Activated T-helper 9 cell treated with anti-CD3 and anti-CD28 coated beads, Interleukin-2, amount 50 U/mL, for 16 hours (primary cell): ENCODE measurements around the gene DAO.
"Not testable (repeated sequence)": the region's sequence is repeated elsewhere in the genome, so short reads cannot be mapped to it uniquely, and the experiment has no call there.

Source experiments
- DNase-seq: peaks from one replicate; pipeline ENCODE4 v3.0.0-alpha.2; 2020; ENCODE audit warnings: low read depth

Gene DAO

DNA sequence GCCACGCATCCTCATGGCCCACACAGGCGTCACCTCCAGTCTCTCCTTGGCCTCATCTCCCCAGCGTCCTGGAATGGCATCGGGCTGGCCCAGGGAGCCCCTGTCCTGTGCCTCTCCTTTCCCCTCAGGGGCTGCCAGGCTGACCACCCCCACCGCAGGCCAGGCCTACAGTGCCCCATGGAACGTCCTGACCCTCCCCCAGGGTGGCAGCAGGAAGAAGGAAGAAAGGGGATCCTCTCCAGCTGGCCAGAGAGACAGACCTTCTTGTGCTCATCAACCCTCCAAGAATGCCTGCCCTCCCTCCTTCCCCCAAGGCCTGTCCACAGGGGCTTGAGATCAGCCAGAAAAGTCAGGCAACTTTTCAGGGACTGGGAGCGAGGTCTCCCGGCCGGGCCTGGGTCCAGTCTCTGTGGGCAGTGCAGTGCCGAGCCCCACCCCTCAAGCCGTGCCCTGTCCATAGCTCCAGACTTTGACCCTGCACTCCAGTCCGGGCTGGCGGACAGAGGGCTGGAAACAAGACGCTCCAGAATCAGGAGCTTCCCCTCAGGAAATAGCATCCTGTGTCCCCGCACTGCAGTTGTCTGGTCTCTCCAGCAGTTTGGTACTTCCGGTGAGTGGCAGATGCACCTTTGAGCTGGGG is at the start of gene DAO:
TSS of gene DAO (plus strand) at position 478 of the 640 bp plus-strand sequence. CDS start 4,915 bp downstream, outside the sequence.
- no peak for DNase-seq

DNA sequence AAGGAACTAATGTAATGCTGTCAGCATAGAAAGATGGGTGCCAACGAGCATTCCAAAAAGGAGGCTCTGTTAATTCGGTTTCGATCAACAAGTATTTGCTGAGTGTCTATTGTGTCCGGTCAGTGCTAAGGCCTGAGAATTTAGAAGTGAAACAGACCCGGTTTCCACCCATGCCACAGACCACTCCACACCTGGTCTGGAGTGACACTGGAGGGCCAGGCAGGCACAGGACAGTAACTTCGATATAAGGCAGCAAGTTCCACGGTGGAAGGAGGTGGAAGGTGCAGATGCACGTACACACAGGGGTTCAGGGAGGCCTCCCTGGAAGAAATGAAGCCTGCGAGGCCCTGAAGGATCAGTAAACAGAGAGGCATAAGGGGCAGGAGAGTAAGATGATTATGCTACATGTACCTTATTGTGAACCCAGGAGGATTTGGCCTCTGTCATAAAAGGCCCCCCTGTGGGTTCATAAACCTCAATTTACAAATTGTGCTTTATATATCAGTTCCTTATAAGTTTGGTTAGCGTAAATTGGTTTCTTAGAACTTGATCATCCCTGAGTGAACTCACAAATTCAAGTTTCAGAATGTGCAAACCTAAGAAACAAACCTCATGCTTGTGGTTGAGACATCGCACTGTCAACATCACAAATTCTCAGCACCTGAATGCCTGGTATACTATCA is 48.4 kb upstream of the DAO start:
- no peak for DNase-seq

DNA sequence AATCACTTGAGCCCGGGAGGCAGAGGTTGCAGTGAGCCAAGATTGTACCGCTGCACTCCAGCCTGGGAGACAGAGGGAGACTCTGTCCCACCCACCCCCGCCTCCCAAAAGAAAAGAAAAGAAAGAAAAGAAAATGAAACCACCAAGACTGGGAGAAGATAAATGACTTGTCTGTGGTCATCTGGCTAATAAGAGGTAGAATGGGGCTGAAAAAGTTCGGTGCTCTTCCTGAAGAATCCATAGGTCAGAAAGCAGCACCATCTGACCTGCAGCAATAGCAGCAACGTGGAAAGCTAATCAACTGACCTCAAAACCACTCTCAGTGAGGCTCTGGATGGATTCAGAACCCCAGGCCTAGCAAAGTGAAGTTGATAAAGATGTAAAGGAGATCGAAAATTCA is 47.7 kb upstream of the DAO start:
- DNase-seq = no peak

DNA sequence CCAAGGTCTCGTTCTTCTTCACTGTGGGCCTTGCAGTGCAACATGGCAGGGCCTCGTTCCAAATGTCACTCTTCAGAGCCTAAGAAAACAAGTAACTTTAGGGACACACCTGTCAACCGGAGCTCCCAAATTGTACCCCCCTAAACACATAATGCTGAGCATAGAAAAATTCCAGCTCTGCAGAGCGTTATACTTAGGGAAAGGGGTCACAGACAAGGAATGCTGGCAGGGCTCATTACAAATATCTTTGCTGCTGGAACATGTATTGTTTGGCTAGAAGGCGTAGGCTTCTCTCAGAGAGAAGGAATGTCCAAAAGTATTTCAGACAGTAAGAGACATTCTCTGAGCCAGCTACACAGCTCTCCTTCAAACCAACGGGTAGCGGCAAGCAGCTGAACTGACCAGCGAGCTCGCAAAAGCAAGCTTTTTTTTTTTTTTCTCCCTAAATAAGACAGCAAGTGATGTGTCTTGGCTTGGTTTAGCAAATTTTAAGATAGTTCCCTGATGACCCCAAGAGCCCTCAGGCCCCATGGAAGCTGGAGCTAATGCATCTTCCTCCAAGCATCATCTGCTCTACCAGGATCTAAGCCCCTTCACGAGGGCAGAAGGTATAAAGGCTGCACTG is 47.0 kb upstream of the DAO start:
- DNase-seq = no peak

DNA sequence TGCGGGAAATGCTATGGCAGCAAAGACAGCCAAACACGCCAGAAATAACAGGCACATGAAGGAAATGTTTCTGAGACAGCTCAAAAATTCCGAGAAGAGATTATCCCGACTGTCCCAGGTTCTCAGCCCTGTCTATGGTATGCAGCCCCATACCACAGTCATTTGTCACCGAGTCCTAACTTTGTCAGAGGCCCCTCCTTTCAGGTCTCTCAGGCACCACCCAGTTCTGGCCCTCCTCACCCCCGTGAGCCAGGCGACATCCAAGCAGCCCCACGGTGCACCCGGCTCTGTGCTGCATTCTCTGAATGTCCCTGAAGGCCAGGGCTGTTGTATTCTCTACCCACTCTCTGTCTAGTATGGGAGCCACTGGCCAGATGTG is 46.5 kb upstream of the DAO start:
- DNase-seq = no peak

DNA sequence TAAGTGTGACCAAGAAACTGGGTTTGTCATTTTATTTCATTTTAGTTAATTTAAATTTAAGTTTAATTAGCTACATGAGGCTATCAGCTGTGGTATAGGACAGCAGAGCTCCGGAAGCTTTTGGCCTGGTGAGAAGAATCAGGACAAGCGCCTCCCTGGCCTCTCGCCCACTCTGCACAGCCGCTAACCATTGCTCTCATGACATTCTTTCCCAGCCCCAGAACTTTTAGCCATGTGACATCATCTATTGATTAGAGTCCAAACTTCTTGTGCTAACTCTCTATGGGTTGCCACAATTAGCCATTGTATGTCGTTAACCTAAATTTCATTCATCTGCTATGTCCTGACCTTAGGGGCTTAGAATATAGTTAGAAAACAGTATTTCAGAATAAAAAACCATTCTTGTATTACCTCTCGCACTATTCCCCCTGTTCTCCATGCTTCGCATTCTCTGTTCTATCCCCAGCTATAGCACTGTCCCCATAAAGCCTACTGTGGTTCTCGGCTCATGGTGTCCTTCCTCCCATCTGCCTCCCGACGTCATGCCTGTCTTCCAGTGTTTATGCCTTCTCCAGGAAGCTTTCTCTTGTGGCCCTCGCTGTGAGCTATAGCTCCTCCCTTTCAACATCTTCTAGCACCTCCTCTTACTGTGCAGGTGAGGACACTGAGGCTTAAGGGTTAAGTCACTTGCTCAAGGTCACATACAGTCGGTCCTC is 46.0 kb upstream of the DAO start:
- no peak for DNase-seq

DNA sequence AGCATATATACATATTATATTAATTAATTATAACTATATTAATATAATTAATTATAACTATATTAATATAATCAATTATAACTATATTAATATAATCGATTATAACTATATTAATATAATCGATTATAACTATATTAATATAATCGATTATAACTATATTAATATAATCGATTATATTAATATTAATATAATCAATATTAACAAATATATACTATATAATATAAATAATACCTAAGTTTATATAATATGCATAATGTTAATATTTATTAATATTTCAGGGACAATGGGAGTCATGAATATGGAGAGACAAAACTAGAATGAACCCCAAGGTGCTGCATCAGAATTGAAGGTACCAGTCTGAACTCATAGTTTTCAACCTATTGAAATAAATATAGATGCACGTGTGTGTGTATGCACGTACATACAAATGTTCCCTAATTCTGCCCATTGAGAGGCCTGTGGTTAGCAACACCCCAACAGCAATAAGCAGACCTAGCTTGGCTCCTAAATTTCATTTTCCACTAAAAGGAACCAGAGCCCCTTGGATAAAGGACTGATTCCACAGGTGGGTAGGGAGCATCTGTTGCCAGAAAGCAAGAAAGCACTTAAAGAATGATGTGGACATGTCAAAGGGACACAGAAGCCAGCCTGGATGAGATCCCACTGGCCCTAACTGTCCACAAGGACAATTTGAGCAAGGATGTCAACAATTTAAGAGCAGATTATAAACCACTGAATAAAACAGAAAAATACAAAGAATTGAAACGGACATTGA is 43.8 kb upstream of the DAO start:
- DNase-seq = no peak

DNA sequence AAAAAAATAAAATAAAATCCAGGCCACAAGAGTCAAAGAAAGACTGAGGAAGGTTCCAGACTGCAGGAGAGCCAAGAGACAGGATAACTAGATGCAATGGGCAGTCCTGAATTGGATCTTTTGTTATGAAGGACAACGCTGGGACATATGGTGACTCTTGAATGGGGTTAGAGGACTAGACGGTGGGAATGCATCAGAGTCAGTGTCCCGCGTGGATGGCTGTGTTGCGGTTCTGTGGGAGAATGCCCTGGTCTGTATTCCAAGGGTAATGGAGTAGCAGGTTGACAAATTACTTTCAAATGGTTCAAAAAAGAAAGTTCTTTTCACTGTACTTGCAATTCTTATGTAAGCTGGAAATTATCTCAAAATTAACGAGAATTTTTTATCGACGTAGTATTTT is 42.7 kb upstream of the DAO start:
- no peak for DNase-seq

DNA sequence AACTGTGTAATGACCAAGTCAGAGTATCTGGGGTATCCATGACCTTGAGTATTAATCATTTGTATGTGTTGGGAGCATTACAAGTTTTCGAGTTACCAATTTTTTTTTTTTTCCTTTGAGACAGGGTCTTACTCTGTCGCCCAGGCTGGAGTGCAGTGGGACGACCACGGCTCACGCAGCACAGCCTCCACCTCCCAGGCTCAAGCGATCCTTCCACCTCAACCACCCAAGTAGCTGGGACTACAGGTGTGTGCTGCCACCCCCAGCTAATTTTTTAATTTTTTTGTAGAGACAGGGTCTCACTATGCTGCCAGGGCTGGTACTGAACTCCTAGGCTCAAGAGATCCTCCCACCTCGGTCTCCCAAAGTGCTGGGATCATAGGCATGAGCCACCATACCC is 42.2 kb upstream of the DAO start:
- no peak for DNase-seq

GRCh38 chr12:108838194-108839017 is 41.5 kb upstream of the DAO start:
- peak; percentile 60 for DNase-seq

DNA sequence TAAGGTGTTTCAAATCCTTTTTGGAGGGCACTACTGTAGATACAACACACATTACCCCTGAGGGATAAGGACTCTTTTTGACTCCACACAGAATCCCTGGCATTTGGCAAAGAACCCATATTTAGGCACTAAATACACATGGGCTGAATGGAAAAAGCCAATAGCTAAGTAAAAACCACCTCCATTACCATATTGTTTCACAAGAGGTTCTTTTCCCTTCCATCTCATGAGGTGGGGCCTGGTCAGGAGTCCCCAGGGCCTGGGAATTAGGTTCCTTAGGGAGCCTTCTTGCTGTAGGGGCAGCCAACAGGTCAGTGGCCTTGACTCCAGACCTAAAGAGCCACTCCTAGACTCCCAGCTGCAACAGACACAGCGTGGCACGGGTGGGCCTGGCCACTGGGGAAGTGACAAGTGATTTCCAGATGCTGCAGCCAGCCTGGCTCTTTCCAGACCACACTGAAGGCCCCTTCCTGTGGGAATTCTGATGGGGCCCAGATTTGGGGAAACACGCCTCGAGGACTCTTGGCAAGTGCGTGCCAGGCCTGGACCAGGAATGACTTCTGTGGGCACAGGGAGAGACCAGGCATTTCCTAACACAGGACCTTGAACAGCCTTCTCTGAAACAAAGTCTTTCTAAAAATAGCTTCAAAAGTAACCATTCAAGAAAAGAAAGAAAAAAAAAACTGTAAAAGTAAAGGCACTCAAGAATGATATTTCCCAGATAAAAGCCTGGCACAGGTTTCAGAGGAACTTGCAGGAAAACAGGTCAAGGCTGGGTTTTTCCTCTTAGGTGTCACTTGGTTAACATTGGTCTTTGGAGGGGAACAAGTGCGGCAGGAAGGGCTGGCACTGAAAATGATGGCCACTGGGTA is 40.6 kb upstream of the DAO start:
- no peak for DNase-seq

DNA sequence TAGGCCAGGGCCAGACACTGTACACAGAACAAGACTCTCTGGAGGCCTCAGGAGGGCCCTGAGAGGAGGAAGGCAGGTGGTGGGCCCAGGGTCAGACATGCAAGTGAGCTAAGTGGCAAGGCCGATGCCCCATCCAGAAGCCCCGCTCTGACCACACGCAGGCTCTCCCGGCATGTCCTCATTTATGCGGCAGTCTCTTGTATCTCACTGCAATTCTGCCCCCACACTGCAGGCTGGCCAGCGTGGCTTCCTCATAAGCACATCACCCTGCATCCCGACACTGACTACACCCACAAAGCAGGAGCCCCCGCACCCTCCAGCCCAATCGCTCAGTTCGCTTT is 40.0 kb upstream of the DAO start:
- no peak for DNase-seq

DNA sequence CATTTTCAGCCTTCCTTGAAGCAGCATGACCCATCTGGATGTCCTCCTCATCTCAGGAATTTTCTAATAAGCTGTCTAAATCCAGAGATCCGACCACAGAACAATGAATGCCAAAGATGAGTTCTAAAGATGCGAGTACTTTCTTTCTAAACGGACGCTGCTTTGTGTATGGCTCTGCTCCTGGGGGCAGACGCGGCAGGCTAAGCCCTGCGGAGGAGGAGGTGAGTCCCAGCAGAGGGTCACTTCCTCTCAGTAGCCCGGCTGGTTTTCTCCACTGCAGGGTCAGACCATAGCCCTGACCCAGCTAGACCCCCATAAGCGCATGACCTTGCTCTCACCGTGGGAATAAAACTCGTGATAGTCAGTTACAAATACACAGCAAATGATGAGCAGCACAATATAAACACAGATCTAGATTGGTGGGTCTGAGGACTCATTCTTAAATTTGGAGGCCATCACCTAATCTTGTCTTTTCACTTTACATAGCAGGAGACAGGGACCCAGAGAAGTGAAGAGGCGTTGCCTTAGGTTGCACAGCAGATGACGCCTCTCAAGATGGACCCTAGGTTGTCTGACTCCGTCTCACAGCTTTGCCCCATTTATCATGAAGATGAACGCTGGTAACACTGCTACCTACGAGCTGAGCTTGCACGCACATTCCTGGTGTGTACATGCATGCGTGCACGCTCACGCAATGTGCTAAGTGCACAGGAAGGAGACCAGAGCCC is 39.1 kb upstream of the DAO start:
- no peak for DNase-seq

- not testable (repeated sequence) for DNase-seq
These were observed 38.1 kb upstream of the DAO start for GRCh38 chr12:108841825-108842224.

DNA sequence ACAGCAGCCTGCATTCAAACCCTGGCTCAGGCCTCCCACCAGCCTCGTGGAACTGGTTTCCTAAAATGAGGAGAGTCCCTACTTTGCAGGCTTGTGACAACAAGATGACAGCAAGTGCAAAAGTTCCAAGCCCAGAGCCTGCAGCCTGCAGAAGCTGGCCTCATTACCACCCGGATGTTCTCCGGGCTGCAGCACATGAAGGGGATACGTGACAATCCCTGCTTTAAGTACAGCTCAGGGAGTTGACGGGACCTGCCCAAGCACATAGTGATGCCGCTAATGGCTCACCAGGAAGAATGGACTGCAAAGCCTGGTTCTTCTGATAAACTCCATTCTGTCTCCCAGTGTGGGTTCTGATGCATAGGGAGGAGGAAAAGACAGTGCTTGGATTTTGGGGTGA is 37.5 kb upstream of the DAO start:
- no peak for DNase-seq

DNA sequence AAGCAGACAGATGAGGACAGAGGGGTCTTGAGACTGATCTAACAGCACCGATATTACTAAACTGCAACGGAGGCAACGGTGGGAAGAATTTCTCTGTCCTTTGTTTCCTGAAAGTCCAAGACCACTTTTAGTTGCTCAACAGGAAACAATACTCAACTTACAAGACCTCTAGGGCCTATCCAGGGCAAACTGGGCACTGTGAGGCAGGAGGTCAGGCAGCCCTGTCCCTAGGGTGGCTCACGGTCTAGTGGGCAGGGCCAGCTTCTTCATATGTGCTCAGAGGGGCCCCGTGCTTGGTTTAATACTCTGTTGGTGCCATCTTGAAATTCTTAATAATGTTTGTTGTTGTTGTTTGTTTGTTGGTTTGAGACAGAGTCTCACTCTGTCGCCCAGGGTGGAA is 36.7 kb upstream of the DAO start:
- DNase-seq = no peak

GRCh38 chr12:108845696-108846095 is 34.2 kb upstream of the DAO start:
- DNase-seq = no peak

DNA sequence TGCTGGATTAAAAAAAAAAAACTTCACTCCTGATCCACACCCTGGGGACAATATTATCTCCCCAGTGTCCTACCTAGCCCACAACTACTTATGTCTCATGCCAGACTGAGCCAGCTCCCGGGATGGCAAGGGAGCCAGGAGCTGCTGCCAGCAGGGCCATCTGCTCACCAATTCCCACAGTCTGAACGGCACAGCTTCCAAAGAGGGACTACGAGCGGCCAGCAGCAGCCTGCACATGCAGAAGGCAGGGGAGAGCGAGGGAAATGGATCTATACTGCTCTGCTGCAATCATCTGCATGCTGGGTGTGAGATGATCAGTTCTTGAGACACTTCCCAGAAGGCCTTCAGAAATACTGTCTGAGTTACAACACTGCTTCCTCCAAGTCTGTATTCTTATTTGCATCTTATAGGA is 33.6 kb upstream of the DAO start:
- DNase-seq = no peak

DNA sequence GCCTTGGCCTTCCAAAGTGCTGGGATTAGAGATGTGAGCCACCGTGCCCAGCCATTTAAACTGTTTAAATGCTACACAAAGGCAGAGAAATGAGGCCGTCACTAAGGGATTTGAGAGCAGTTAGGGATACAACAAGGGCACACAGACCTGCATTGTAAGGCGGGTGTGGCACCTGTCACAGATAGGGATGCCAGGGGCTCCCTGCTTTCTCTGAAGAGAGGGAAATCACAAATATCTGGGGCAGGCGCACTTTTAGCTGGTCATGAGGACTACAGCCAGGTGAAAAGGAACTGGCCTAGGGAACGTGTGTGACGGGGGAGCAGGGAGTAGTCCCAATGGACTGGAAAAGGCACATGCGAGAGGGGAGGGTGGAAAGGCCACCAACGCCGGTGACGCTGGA is 32.2 kb upstream of the DAO start:
- no peak for DNase-seq

DNA sequence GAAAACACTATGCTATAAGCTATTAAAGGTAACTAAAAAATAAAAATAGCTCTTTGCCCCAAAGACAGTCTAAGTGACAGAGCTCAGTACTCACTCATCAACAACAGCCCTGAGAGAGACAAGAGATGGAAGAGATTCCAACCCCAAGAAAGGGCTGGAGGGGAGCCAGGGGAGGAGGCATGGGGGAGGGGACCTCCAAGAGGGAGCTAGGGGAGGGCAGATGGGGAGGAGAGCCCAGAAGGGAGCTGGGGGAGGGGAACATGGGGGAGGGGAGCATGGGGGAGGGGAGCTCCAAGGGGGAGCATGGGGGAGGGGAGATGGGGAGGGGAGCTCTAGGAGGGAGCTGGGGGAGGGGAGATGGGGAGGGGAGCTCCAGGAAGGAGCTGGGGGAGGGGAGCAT is 30.2 kb upstream of the DAO start:
- DNase-seq = no peak
